ENCODE data around the gene SCPEP1.

Gene SCPEP1

DNA sequence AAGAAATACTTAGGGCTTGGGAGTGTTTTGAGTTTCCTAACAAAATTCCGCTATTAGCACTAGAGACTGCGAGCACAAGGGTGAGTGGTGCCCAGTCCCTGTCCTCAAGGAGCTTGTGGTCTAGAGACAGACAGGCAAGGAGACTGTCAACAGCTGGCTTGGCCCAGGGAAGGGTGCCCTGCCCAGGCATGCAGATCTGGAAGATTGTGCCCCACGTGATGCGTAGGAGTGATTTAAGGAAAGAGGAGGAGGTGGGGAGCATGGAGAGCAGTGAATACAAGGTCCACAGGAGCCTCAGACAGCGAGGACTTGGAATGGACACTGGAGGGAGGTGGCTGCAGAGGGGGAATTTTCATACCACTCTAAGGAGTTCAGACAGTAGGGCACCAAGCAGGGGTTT, 25.0 kb downstream of the SCPEP1 start:
- no peak for DNase-seq (ENCODE audit: low spot score)

DNA sequence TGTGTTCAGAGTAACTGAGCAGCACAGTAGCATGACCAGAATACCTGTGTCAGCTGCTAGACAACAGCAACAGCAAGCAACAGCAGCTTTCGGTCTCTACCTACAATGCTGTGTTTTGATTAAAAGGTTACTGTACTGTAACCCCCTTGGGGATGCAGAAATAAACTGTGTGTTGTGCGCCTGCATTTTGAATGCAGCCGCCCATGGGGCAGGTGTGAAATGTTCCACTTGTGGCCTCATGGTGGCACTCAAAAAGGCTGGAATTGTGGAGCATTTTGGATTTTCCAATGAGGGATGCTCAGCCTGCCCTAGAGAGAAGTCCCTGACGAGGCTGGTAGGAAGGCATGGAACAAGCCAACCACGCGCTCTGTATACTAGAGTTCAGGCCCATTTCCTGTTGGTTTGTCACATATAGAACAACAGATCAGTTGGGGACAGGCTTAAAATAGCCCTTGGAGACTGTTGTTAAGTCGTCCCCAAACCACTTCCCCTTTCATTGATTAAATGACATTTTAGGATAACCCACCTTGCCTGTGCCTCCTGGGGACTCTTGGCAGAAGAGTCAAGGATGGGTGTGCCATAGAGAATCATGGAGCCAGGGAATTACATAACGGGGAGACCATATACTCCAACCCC, 27.1 kb downstream of the SCPEP1 start:
- DNase-seq (ENCODE audit: low spot score) = no peak

DNA sequence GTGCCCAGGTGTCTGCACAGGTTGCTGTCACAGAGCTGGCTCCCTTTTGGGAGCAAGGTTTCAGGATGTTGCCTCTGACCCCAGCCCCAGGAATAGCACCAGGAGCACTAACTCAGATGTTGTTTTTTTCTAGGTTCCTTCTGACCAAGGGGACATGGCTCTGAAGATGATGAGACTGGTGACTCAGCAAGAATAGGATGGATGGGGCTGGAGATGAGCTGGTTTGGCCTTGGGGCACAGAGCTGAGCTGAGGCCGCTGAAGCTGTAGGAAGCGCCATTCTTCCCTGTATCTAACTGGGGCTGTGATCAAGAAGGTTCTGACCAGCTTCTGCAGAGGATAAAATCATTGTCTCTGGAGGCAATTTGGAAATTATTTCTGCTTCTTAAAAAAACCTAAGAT, 28.1 kb downstream of the SCPEP1 start:
- no peak for DNase-seq (ENCODE audit: low spot score)

DNA sequence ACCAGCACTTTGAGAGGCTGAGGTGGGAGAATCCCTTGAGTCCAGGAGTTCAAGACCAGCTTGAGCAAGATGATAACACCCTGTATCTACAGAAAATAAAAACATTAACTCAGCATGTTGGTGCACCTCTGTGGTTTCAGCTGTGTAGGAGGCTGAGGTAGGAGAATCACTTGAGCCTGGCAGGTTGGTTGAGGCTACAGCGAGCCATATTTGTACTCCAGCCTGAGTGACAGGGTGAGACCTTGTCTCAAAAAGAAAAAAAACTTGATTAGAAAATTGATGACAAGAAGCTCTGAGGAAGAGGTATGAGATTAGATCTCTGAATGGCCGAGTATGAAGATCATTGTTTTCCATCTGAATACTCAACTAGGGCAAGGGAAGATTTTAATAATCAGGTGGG, 31.0 kb downstream of the SCPEP1 start:
- no peak for DNase-seq (ENCODE audit: low spot score)

DNA sequence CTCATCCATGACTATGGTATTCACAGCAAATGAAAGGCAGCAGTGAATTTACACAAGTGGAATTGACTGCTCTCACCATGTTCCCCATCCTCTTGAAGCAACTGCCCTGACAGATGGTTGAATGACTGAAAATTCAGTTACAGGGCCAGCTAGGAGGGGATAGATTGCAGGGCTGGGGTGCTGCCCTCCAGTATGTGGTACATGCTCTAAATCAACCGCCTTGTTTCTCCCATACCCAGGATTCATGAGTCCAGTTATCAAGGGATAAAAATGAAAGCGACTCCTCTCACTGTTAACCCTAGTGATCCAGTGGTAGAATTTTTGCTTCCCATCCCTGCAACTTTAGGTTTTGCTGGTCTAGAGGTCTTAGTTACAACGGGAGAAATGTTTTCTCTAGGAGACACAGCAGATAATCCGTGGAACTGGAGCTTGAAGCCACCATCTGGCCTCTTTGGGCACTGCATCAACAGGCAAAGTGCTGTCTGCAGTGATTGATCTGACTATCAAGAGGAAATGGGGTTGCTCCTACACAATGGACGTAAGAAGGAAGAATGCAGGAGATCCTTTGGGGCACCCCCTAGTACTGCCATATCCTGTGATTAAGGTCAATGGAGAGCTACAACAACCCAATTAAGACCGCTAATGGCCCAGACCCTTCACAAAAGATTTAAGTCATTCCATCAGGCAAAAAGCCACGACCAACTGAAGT, 32.0 kb downstream of the SCPEP1 start:
- peak; percentile 70 for DNase-seq (ENCODE audit: low spot score)

DNA sequence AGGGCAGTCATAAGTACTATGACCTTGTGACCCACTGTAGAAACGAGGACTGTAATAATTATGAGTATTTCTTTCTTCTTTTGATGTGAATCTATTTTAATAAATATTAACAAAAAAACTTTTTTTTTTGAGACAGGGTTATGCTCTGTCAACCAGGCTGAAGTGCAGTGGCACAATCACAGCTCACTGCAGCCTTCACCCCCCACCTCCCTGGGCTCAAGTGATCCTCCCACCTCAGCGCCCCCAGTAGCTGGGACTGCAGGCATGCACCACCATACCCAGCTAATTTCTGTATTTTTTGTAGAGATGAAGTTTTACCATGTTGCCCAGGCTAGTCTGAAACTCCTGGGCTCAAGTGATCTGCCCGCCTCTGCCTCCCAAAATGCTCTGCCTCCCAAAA, 32.6 kb downstream of the SCPEP1 start:
- no peak for DNase-seq (ENCODE audit: low spot score)

DNA sequence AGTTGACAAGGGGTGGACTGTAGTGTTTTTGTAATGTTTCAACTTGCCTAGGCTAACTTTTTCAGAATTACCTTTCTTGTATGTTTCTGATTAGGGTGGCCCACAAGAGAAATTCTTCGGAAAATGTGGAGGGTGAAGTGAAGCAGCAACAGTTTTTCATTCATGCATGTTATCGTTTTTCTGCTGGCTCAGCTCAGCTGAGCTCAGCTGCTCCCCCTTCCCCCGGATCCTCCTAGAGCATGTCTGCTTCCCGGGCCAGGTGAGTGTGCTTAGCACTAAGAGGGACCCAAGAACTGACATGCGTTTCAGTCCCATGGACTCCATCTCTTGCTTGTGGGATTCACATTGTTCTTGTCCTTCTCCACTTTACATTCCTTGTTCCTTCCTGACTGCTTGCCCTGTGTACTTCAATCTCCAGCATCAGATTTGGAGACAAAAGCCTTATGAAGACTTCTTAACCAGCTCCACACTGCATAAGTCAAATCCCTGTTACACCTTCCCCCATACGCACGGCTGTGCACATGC, 33.6 kb downstream of the SCPEP1 start:
- no peak for DNase-seq (ENCODE audit: low spot score)

DNA sequence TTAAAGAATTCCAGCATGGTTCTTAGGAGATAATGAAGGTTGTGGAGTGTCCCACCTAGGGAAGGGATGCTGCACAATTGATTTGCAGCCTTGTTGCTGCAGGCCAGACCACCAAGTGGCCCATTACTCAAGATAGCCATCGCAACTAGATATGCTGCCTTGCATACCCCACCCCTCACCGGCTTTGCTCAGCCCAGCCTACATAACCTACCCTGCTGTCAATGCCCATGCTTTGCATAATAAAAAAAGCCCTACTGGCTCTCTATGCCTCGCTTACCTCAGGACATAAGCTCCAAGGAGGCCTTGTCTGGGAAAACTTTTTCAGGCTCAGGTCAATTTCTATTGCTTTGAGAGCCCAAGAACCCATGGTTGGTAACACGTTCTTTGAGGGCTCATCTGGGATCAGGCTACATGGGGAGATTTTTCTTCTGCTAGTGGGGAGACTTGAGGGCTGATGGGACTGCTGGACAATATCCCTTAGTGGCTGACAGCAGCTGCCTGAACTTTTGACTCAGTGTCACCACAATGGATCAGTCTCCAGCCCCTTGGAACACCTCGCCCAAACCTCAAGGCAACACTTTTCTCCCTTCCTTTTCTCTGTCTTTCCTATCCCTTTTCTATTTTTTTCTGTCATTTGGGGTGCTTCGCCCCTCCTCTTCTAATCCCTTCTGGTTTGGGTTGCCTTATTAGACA, 38.3 kb downstream of the SCPEP1 start:
- DNase-seq (ENCODE audit: low spot score) = no peak

DNA sequence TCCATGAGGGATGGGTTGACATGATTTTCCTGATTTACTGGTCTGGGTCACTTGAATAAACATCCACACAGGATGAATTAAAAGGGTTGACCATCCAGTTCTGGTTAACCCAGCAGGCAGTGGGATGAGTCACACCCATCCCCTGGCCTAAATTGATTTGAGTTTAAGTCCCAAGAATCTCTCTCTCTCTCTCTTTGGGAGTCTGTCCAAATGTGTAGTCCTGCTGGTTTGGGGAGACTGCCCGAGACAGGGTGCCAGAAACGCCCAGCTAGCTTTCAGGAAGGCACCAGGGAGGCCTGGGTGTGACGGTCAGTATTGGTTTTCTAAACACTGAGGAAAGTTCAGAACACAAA, 38.8 kb downstream of the SCPEP1 start:
- no peak for DNase-seq (ENCODE audit: low spot score)

DNA sequence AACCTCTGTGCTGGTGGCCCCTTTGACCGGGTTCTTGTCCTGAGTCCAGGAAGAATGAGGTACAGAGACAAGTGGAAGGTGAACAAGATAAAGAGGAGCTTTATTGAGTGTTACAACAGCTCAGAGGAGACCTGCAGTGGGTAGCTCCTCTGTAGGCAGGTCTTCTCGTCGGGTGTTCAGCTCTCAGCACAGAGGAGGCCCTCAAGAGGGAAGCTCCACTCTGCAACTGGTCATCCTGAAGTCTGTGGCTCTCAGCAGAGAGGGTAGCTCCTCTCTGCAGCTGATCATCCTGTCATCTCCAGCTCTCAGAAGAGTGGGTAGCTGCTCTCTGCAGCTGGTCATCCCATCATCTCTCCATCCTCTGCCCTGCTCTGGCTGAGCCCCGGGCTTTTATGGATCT, 39.7 kb downstream of the SCPEP1 start:
- DNase-seq (ENCODE audit: low spot score) = no peak

DNA sequence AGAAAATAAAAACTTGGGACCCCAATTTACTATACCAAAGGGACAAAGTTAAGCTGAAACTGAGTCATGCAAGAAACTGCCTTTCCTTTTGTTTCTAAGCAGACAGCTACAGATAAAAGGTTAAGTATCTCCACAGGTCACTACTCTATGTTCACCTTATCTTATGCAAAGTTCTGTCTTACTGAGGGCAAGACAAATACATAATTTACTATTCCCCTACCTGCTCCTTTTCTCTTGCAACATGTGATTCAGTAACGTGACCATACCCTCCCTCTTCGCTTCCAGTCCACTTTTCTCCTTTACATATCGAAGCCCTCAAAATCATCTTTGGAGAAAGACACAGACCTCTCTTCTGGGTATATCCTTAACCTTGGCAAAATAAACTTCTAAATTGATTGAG, 42.3 kb downstream of the SCPEP1 start:
- no peak for DNase-seq (ENCODE audit: low spot score)

DNA sequence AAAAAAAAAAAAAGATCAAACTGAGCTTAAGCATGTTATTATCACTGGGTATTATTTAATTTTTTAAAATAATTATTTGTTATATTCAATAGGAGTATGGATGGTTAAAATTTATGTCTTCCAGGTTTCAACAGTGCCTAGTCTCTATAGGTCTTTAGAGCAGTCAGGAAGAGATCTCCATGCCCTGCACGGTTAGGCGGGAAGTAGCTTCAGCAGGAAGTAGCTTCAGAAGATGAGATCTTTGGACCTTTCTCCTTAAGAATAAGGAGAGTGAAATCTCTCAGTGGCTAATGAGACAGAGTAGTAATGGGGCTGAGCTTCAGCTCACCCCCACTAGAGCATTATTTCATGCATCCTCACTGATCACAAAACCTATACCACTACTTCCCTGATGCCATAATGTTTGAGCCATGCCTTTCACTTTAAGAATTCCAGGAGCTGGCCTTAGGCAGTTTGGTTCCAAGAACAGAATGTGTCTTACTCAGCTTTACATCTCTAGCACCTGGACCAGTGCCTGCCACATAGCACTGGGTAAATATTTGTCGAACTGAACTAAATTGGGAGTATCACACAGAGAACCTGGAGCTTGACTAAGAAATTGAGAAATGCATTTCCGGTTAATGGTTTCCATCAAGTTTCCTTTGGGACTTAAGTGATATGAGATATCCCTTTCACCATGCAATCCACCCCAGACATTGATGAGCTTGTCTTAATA, 43.5 kb downstream of the SCPEP1 start:
- DNase-seq (ENCODE audit: low spot score) = no peak

DNA sequence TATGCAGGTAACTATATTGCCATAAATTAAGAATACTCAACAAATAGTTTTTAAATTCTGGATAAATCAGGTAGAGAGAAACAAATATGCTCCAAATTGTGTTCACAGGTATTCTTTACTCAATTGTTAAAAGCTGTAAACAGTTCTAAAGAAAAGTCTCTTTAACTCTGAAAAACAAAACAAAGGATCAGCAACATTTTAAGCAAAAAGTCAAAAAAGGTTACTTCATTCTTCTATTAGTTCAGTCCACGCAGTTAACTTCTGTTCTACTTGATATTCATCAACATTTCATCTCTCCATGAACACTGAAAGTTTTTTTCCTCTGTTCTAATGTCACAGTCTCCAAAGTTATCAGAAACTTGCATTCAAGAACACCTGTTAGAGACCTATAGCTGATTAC, 47.9 kb downstream of the SCPEP1 start:
- no peak for DNase-seq (ENCODE audit: low spot score)

DNA sequence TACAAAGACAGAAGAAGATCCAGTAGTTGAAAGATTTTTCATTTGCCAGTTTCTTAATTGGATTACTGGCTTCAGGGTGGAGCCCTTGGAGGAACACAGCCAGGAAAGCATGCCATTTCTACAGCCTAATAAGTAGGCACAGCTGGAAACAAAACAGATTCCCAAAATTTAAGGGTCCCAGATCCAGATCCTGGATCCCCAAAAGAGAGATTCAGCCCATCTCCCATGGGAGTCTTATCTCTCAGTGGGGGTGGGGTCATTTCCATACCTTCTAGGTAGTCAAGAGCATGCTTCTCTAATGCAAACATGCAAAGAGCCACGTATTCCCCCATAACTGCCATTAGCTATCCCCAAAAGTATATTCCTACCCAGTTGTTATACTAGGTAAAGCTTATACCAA, 49.9 kb downstream of the SCPEP1 start:
- no peak for DNase-seq (ENCODE audit: low spot score)

DNA sequence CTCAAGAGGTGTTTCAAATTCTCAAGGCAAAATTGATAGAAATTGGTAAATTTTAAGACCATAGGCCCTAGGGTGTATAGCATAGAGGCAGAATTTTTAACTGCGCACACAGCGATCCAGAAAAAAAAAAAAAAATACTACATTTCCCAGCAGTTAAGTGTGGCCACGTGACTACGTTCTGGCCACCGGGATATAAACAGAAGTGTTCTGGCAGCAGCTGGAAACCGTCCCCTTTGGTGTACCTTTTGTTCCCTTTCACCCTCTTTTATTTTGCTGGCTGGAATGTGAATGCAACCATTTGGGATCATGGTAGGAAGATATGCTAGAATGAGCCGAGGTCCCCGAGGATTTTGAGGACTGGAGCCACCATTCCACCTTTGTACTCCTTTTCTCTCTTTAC, 54.4 kb downstream of the SCPEP1 start:
- no peak for DNase-seq (ENCODE audit: low spot score)

DNA sequence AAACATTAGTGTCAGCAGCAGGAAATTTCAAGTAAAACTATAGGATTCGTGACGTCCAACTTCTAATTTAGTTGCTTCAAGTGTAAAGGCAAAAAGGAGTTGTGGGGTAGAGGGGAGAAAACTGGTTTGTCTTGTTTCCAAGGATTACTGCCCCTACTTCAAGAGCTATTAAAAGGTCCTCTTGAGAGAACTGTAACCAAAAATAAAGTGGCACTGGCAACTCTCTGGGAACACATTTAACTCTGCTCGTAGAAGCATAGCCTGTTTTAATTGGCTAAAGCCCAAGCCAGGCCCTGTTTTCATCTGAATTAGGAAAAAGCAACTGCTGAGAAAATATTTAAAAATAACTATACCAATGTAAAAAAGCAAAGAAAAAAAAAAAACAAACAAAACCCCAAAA, 55.4 kb downstream of the SCPEP1 start:
- no peak for DNase-seq (ENCODE audit: low spot score)

DNA sequence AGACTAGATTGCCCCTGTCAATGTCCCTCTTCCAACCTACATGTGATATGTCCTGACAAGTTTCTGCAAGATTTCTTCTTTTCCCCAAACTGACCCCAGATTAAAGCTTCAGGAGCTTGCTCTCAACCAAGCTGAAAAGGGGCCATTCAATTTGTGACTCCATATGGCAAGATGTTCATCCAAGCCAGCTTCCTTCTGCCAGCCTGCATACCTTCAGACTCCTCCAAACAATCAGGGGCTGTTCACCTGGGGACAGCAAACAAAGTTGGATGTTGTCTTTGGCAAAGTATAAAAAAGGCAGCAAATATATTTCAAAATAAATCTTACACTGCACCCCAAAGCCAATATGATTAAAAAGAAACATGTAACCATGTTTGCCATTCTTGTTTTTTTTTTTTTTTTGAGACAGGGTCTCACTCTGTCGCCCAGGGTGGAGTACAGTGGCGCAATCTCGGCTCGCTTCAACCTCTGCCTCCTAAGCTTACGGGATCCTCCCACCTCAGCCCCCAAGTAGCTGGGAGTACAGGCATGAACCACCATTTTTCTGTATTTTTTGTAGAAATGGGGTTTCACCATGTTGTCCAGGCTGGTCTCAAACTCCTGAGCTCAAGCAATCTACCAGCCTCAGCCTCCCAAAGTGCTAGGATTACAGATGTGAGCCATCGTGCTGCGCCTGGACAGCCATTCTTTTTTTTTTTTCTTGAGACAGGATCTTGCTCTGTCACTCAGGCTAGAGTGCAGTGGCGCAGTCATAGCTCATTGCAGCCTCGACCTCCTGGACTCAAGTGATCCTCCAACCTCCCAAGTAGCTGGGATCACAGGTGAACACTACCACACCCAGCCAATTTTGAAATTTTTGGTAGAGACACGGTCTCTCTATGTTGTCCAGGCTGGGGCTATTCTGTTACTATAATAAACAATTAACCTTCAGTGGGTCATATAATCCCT, 57.1 kb downstream of the SCPEP1 start:
- DNase-seq (ENCODE audit: low spot score) = no peak

DNA sequence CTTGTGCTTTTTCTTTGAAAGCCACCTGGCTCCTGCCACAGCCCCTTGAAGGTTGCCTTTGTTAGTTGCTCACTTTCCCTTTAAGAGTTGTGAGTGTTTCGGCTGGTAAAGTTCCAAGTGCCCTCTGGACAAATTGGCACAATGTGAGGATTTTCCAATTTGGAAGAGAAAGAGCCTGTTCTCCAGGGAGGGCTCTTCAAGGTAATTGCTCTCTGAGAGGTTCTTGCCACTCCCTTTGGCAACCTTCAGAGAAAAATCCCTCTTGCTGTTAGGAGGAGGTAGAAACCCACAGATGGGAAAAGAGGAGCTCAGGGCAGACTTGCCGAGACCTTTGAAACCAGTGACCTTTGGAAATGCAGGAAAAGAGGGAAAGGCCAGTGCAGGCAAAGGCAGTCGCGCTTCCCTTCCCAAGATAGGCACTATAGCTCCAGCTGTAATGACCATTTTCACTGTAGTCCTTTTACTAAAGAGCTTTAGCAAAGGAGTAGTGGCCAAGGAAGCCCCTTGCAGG, 58.1 kb downstream of the SCPEP1 start:
- DNase-seq (ENCODE audit: low spot score) = no peak

DNA sequence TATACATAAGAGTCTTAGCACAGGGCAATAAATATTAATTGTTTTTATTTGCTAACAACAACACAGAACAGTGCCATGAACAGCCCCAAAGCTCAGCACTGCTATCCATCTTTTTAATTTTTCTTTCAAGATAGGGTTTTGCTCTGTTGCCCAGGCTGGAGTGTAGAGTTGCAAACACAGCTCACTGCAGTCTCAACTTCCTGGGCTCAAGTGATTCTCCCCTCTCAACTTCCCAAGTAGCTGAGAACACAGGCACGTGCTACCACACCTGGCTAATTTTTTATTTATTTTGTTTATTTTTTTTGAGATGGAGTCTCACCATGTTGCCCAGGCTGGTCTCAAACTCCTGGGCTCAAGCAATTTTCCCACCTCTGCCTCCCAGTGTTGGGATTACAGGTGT, 59.5 kb downstream of the SCPEP1 start:
- no peak for DNase-seq (ENCODE audit: low spot score)

DNA sequence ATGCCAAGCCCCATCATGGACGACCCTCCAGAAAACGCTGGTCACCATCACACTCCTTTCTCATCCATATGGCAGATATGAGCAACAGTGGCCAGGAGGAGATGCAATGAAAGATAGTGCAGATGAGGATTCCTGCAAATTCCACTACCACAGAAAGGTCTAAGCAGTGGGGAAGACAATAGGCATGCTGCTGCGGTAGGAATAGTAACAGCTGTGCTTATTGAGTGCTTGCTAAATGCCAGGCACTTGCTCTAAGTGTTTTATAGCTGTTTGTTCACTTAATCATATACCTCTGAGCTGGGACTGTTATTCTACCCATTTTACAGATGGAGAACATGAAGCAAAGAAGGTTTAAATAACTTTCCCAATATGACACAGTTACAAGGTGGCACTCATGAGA, 60.6 kb downstream of the SCPEP1 start:
- DNase-seq (ENCODE audit: low spot score) = no peak

DNA sequence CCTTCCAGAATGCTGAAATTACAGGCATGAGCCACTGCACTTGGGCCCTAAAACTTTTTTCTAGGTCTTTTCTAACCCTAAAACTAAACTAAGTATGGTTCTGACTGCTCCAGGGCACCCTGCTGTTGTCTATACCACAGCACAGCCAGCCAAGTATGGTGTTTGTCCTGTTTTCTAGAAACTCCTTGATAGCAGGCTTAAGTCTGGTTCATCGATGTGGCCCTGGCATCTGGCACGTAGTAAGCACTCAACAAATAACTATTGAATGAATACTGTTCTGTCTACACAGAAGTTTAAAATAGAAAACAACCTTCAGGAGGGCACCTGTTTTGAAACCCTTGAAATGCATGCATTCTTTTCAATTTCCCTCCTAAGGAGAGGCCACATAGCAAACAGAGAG, 62.6 kb downstream of the SCPEP1 start:
- DNase-seq (ENCODE audit: low spot score) = no peak
